Vagina (tissue), 2 donors: ENCODE data around the gene TMPRSS7. TPM values are rescaled to one million over a fixed set of nuclear protein-coding genes. Genes with fewer than 3 reads are reported as not detected.

Experiments used
- DNase-seq, 2 donors: peaks; one replicate each; pipeline ENCODE4 v3.0.0-alpha.2; 2017; ENCODE audit errors: extremely low spot score in 2 of 2
- H3K27ac ChIP-seq: fragments of 200-600 bp; sonication (generic); one replicate; pipeline ENCODE4 v1.5.1; 2019
- H3K27me3 ChIP-seq: fragments of 200-600 bp; sonication (generic); one replicate; pipeline ENCODE4 v1.5.1; 2019
- H3K36me3 ChIP-seq, 2 donors: fragments of 200-600 bp; sonication (generic); one replicate each; pipeline ENCODE4 v1.5.1; 2017 to 2019
- H3K4me1 ChIP-seq: fragments of 200-600 bp; sonication (generic); one replicate; pipeline ENCODE4 v1.5.1; 2019
- H3K4me3 ChIP-seq, 2 donors: fragments of 200-600 bp; sonication (generic); 1 replicate in 1 of 2; 2 replicates in 1 of 2; pipeline ENCODE4 v1.5.1; 2016 to 2019
- H3K9me3 ChIP-seq: fragments of 200-600 bp; sonication (generic); one replicate; pipeline ENCODE4 v1.5.1; 2019
- POLR2A ChIP-seq, 2 donors: fragments of 450-650 bp; IDR thresholded peaks; one replicate each; pipeline ENCODE4 v1.6.1; 2017; ENCODE audit warnings: antibody characterized with exemption in 2 of 2, mild to moderate bottlenecking in 2 of 2, moderate library complexity in 2 of 2
- POLR2AphosphoS5 ChIP-seq, 2 donors: sonication (generic); formaldehyde crosslinking; IDR thresholded peaks; one replicate each; pipeline ENCODE4 v1.9.0; 2017; ENCODE audit warnings: antibody characterized with exemption in 2 of 2, mild to moderate bottlenecking in 2 of 2, low read depth in 1 of 2; ENCODE audit not compliant: insufficient read depth in 1 of 2
- intact Hi-C: fragments of 100-400 bp; cut with DNase I; formaldehyde crosslinking; loops from one replicate; pipeline ENCODE4 v1.15.1; 2023
- total RNA-seq: library from RNA; depleted of rRNA; stranded (reverse); fragments of >200 nt; gene quantifications from one replicate; pipeline ENCODE4 v1.2.3, GENCODE V29; 2016
- TF ChIP-seq, protein P1 (sequence below), 3 experiments: fragments of 450-650 bp in 2 of 3; fragments of 200-600 bp in 1 of 3; sonication (generic) in 1 of 3; IDR thresholded peaks; one replicate each; pipeline ENCODE4 v1.5.1; 2017 to 2019; ENCODE audit warnings: antibody characterized with exemption in 3 of 3, mild to moderate bottlenecking in 2 of 3, moderate library complexity in 2 of 3

Gene TMPRSS7
- total RNA-seq, 1 donor from 2014 or later: not detected

- H3K9me3 ChIP-seq: no peaks in the 10 kb centered on the region
- TF ChIP-seq POLR2A (IDR thresholded peaks at IDR 0.05) (no peak), POLR2AphosphoS5 (IDR thresholded peaks at IDR 0.05; ENCODE audit: insufficient read depth in 1 of 2, low read depth in 1 of 2) (no peak)
- TF ChIP-seq, protein P1, sequence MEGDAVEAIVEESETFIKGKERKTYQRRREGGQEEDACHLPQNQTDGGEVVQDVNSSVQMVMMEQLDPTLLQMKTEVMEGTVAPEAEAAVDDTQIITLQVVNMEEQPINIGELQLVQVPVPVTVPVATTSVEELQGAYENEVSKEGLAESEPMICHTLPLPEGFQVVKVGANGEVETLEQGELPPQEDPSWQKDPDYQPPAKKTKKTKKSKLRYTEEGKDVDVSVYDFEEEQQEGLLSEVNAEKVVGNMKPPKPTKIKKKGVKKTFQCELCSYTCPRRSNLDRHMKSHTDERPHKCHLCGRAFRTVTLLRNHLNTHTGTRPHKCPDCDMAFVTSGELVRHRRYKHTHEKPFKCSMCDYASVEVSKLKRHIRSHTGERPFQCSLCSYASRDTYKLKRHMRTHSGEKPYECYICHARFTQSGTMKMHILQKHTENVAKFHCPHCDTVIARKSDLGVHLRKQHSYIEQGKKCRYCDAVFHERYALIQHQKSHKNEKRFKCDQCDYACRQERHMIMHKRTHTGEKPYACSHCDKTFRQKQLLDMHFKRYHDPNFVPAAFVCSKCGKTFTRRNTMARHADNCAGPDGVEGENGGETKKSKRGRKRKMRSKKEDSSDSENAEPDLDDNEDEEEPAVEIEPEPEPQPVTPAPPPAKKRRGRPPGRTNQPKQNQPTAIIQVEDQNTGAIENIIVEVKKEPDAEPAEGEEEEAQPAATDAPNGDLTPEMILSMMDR (IDR thresholded peaks at IDR 0.05): no peak
- H3K4me1 ChIP-seq: no peaks in the 10 kb centered on the region
- DNase-seq: no peak
- intact Hi-C loops: no loop called here
- no peak overlapping the region for H3K4me3 ChIP-seq
- no peaks in the 10 kb centered on the region for H3K36me3 ChIP-seq
- no peaks in the 10 kb centered on the region for H3K27me3 ChIP-seq
- no peak overlapping the region for H3K27ac ChIP-seq
Measured at GRCh38 chr3:112115806-112116383, 81.4 kb downstream of the TMPRSS7 start.

DNA sequence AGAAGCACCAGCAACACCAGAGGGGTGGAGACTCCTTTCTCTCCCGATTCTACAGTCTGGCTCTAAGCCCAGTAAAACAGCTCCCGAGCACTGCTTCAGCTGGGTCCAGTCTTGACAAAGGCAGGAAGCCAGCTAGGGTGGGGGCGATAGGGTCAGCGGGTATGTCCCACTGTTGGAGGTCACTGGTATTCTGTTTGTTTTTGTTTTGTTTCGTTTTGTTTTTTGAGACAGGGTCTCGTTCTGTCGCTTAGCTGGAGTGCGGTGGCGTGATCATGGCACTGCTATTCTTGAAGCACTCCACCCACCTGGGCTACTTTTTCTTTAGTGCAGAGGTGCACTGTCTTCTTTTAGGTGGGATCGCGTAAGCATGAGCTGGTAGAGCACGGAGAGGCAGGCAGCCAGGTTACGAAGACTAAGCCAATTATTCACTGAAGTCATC is 82.2 kb downstream of the TMPRSS7 start:
- Histone ChIP-seq H3K4me1 (no peaks in the 10 kb centered on the region), H3K36me3 (no peaks in the 10 kb centered on the region), H3K27ac (no peak overlapping the region), H3K9me3 (no peaks in the 10 kb centered on the region), H3K4me3 (no peak overlapping the region), H3K27me3 (no peaks in the 10 kb centered on the region)
- intact Hi-C loops: no loop called here
- TF ChIP-seq POLR2A (IDR thresholded peaks at IDR 0.05) (no peak), POLR2AphosphoS5 (IDR thresholded peaks at IDR 0.05; ENCODE audit: insufficient read depth in 1 of 2, low read depth in 1 of 2) (no peak)
- TF ChIP-seq, protein P1 (IDR thresholded peaks at IDR 0.05): no peak
- DNase-seq: no peak

GRCh38 chr3:112117415-112117814 is 82.9 kb downstream of the TMPRSS7 start:
- DNase-seq: no peak
- Histone ChIP-seq H3K9me3 (no peaks in the 10 kb centered on the region), H3K4me3 (no peak overlapping the region), H3K36me3 (no peaks in the 10 kb centered on the region), H3K27me3 (no peaks in the 10 kb centered on the region), H3K4me1 (no peaks in the 10 kb centered on the region), H3K27ac (no peak overlapping the region)
- TF ChIP-seq, protein P1 (IDR thresholded peaks at IDR 0.05): no peak
- intact Hi-C loops: no loop called here

- no peak overlapping the region for H3K27ac ChIP-seq
- intact Hi-C loops: no loop called here
- DNase-seq: no peak
Measured at GRCh38 chr3:112117841-112118571, 83.5 kb downstream of the TMPRSS7 start.

DNA sequence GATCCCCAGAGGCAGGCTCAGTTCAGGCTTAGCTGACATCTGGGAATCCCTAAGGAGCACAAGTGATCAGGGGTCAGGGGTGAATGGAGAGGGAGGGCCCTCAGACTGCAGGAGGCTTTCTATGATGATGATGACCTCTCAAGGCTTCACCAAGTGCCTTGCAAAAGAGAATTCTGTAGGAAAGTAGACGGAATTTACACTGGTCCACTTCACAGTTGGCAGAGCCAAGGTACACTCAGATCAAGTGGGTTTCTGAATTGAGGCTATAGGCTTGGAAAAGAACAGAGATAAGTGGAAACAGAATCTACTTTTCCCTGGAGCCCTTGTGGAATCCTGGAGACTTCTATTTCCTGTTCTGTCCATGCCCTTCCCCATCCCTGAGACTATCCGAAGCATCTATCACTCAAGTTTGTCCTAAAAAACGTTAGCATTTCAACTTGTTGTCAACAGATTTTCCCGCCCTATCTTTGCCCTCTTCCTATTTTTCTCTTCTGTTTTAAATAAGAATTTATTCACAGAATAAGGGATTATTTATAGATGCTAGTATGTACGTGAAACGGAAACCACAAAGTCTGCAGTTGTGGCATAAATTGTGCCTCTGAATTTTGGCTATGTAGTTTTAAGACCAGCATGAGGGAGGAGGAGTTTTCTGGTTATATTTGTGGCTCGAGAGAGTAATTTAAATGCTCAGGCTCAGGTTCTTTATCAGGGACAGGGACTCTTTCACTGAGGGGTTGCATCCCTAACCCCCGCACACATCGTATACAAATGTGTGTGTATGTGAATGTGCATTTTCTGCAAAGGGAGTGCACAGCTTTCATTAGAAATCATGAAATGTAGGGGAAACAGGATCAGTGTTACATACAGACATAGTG is 85.7 kb downstream of the TMPRSS7 start:
- TF ChIP-seq POLR2A (IDR thresholded peaks at IDR 0.05): no peak
- TF ChIP-seq, protein P1 (IDR thresholded peaks at IDR 0.05): no peak
- no peak for TF ChIP-seq POLR2AphosphoS5 (IDR thresholded peaks at IDR 0.05; ENCODE audit: insufficient read depth in 1 of 2, low read depth in 1 of 2)
- no peak overlapping the region for H3K4me3 ChIP-seq
- H3K4me1 ChIP-seq: no peaks in the 10 kb centered on the region
- H3K9me3 ChIP-seq: no peaks in the 10 kb centered on the region
- DNase-seq: no peak
- H3K27ac ChIP-seq: no peak overlapping the region
- H3K27me3 ChIP-seq: no peaks in the 10 kb centered on the region
- intact Hi-C loops: no loop called here
- no peaks in the 10 kb centered on the region for H3K36me3 ChIP-seq

More at GRCh38 chr3:112117841-112118571, 83.5 kb downstream of the TMPRSS7 start:
- Histone ChIP-seq H3K36me3 (no peaks in the 10 kb centered on the region), H3K4me1 (no peaks in the 10 kb centered on the region), H3K27me3 (no peaks in the 10 kb centered on the region), H3K4me3 (no peak overlapping the region), H3K9me3 (no peaks in the 10 kb centered on the region)
- TF ChIP-seq POLR2AphosphoS5 (IDR thresholded peaks at IDR 0.05; ENCODE audit: insufficient read depth in 1 of 2, low read depth in 1 of 2): no peak
- no peak for TF ChIP-seq POLR2A (IDR thresholded peaks at IDR 0.05)
